CD14-positive monocyte (primary cell): ENCODE data around the gene MDP1. TPM values are rescaled to one million over a fixed set of nuclear protein-coding genes. Genes with fewer than 3 reads are reported as not detected.
"Not testable (repeated sequence)": the region's sequence is repeated elsewhere in the genome, so short reads cannot be mapped to it uniquely, and the experiment has no call there.

Experiments
- DNase-seq, 3 donors: peaks; one replicate each; pipeline ENCODE4 v3.0.0-alpha.2; 2011 to 2022
- H2AFZ ChIP-seq: 2 replicates; pipeline ENCODE4 v1.6.0; 2012; ENCODE audit warnings: mild to moderate bottlenecking, low read depth, low read length, inconsistent platforms; ENCODE audit not compliant: insufficient read depth, poor library complexity, severe bottlenecking
- H3K27ac ChIP-seq, 2 donors: 1 replicate in 1 of 2; 2 replicates in 1 of 2; pipeline ENCODE4 v1.5.1; 2012 to 2013; ENCODE audit warnings: low read length in 2 of 2, control low read depth in 1 of 2, inconsistent platforms in 1 of 2, low read depth in 1 of 2, mild to moderate bottlenecking in 1 of 2
- H3K27me3 ChIP-seq, 2 donors: one replicate each; pipeline versions ENCODE4 v1.6.0 to v1.6.1; 2011 to 2013; ENCODE audit warnings: low read length in 2 of 2; ENCODE audit not compliant: control insufficient read depth in 2 of 2, insufficient read depth in 2 of 2
- H3K36me3 ChIP-seq, 2 donors: replicated peaks in 1 of 2; 1 replicate in 1 of 2; 2 replicates in 1 of 2; pipeline versions ENCODE4 v1.5.1 to v1.6.1; 2012 to 2013; ENCODE audit warnings: low read length in 2 of 2, control low read depth in 1 of 2, inconsistent platforms in 1 of 2, mild to moderate bottlenecking in 1 of 2; ENCODE audit not compliant: insufficient read depth in 2 of 2, control insufficient read depth in 1 of 2
- H3K4me1 ChIP-seq, 2 donors: 1 replicate in 1 of 2; 2 replicates in 1 of 2; pipeline versions ENCODE4 v1.5.1 to v1.6.1; 2012 to 2013; ENCODE audit warnings: low read length in 2 of 2, control low read depth in 1 of 2, inconsistent platforms in 1 of 2, mild to moderate bottlenecking in 1 of 2, moderate library complexity in 1 of 2; ENCODE audit not compliant: insufficient read depth in 2 of 2, control insufficient read depth in 1 of 2
- H3K4me2 ChIP-seq: replicated peaks from 2 replicates; pipeline ENCODE3; 2012; ENCODE audit warnings: low read length, moderate library complexity, mild to moderate bottlenecking; ENCODE audit not compliant: poor library complexity, severe bottlenecking; ENCODE audit errors: extremely low read depth
- H3K4me3 ChIP-seq, 3 experiments: fragments of 200-600 bp in 1 of 3; sonication (generic) in 1 of 3; replicated peaks in 1 of 3; 1 replicate in 2 of 3; 2 replicates in 1 of 3; pipeline ENCODE4 v1.5.1; 2011 to 2013; ENCODE audit warnings: low read length in 3 of 3, mild to moderate bottlenecking in 3 of 3, control low read depth in 2 of 3, low read depth in 2 of 3, inconsistent platforms in 1 of 3, moderate library complexity in 1 of 3
- H3K79me2 ChIP-seq: 2 replicates; pipeline ENCODE4 v1.6.0; 2012; ENCODE audit warnings: mild to moderate bottlenecking, control low read depth, inconsistent platforms, low read length, moderate library complexity; ENCODE audit not compliant: insufficient read depth
- H3K9ac ChIP-seq: 2 replicates; pipeline ENCODE4 v1.6.0; 2017; ENCODE audit warnings: low read length, mild to moderate bottlenecking; ENCODE audit not compliant: insufficient read depth, poor library complexity, severe bottlenecking
- H3K9me3 ChIP-seq, 2 donors: replicated peaks in 1 of 2; 1 replicate in 1 of 2; 2 replicates in 1 of 2; pipeline versions ENCODE4 v1.5.1 to v1.6.1; 2012 to 2013; ENCODE audit warnings: low read length in 2 of 2, control low read depth in 1 of 2; ENCODE audit not compliant: control insufficient read depth in 1 of 2, insufficient read depth in 1 of 2
- H4K20me1 ChIP-seq: 2 replicates; pipeline ENCODE4 v1.6.0; 2012; ENCODE audit warnings: mild to moderate bottlenecking, low read length, control low read depth, moderate library complexity; ENCODE audit not compliant: insufficient read depth
- H3K27ac Mint-ChIP-seq, 7 donors: one replicate each; pipeline ENCODE4 v1.8.0; 2020; ENCODE audit warnings: mild to moderate bottlenecking in 7 of 7, mixed read lengths in 7 of 7, moderate library complexity in 6 of 7, inconsistent platforms in 2 of 7
- H3K27me3 Mint-ChIP-seq, 3 donors: one replicate each; pipeline ENCODE4 v1.8.0; 2021 to 2022; ENCODE audit warnings: low read depth in 3 of 3, mild to moderate bottlenecking in 3 of 3, mixed read lengths in 3 of 3, moderate library complexity in 3 of 3, inconsistent platforms in 1 of 3
- H3K36me3 Mint-ChIP-seq, 2 donors: one replicate each; pipeline ENCODE4 v1.8.0; 2020; ENCODE audit warnings: mixed read lengths in 2 of 2, inconsistent platforms in 1 of 2, mild to moderate bottlenecking in 1 of 2
- H3K4me1 Mint-ChIP-seq: one replicate; pipeline ENCODE4 v1.8.0; 2020; ENCODE audit warnings: mild to moderate bottlenecking, mixed read lengths
- H3K4me3 Mint-ChIP-seq, 2 donors: one replicate each; pipeline ENCODE4 v1.8.0; 2020; ENCODE audit warnings: mild to moderate bottlenecking in 2 of 2, mixed read lengths in 2 of 2, moderate library complexity in 1 of 2
- H3K9me3 Mint-ChIP-seq, 7 donors: one replicate each; pipeline ENCODE4 v1.8.0; 2020 to 2022; ENCODE audit warnings: mixed read lengths in 7 of 7, mild to moderate bottlenecking in 6 of 7, moderate library complexity in 6 of 7, inconsistent platforms in 2 of 7
- WGBS: methylation state at CpG from one replicate; pipeline ENCODE4 v1.1.5; 2013; ENCODE audit warnings: missing lambda C conversion rate; ENCODE audit not compliant: insufficient coverage; 5-methylcytosine and 5-hydroxymethylcytosine counted together
- intact Hi-C, 2 donors: fragments of 100-400 bp; cut with micrococcal nuclease; formaldehyde crosslinking; loops; one replicate each; pipeline versions ENCODE4 v1.15.0 to v1.15.1; 2023
- polyA plus RNA-seq, 3 donors: library from polyadenylated mRNA; depleted of rRNA in 1 of 3; unstranded in 2 of 3; stranded (reverse) in 1 of 3; fragments of 300-500 nt in 2 of 3; fragments of >200 nt in 1 of 3; fragmentation: Illumina TruSeq in 2 of 3; gene quantifications; 1 replicate in 2 of 3; 2 replicates in 1 of 3; pipeline ENCODE4 v1.2.3, GENCODE V29; 2012 to 2021
- TF ChIP-seq, protein P1 (sequence below): fragments of 200-600 bp; IDR thresholded peaks from one replicate; pipeline ENCODE4 v1.8.0; 2022; ENCODE audit warnings: antibody characterized with exemption, mild to moderate bottlenecking

The MDP1 gene
- polyA plus RNA-seq, 3 donors = 17.5 to 49.6 (median 37.5) TPM

DNA sequence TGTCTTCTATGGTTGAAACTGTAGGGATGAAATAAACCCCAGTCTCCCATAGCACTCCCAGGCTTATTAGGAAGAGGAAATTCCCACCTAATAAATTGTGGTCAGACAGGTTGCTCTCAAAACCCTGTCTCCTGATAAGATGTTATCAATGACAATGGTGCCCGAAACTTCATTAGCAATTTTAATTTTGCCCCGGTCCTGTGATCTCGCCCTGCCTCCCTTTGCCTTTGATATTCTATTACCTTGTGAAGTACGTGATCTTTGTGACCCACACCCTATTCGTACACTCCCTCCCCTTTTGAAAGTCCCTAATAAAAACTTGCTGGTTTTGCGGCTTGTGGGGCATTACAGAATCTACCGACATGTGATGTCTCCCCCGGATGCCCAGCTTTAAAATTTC is 13.3 kb downstream of the MDP1 start:
- H3K9ac ChIP-seq, intact Hi-C loops, DNase-seq, H3K9me3 ChIP-seq, H3K4me3 ChIP-seq, H3K4me2 ChIP-seq, H3K27ac Mint-ChIP-seq, H3K4me1 ChIP-seq, H3K27me3 ChIP-seq, H3K4me3 Mint-ChIP-seq, H3K27me3 Mint-ChIP-seq, H2AFZ ChIP-seq, H3K27ac ChIP-seq: not testable (repeated sequence)
- Histone ChIP-seq H3K36me3 (peaks cover 32 to 59% of the 10 kb centered on the region in 2 donors), H3K79me2 (peaks cover 20% of the 10 kb centered on the region), H4K20me1 (peaks cover 26% of the 10 kb centered on the region)
- 100% methylated on average over 8 of the region's 8 CpGs for WGBS
- Mint-ChIP-seq H3K36me3 (peaks cover 64 to 81% of the 10 kb centered on the region in 2 donors), H3K4me1 (peaks cover 12% of the 10 kb centered on the region), H3K9me3 (peaks cover 6 to 23% (median 15%) of the 10 kb centered on the region in 7 donors)

DNA sequence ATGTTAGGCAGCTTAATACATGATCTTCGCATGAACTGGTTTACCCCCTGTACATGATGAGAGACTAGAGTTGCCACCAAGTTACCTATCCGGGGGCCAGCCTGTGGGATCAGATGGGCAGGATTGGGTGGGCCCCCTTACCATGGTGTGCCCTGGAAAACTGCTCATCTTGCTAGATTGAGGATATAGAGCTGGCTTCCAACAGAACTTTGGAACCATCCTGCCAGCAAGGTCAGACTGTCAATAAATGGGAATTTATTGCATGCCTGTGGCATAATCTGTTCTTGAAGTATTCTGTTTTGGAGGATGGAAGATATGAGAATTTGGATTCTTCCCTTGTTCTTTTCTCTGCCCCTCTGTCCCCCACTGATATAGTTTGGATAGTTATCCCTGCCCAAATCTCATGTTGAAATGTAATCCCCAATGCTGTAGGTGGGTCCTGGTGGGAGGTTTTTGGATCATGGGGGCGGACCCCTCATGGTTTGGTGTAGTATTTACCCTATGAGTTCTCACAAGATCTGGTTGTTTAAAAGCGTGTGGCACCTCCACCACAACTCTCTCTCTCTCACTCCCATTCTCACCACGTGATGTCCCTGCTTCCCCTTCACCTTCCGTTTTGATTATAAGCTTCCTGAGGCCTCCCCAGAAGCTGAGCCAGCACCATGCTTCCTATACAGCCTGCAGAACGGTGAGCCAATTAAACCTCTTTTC is 16.9 kb downstream of the MDP1 start:
- DNase-seq = no peak
- Histone ChIP-seq H2AFZ (no peak overlapping the region), H3K79me2 (peaks cover 50% of the 10 kb centered on the region), H3K4me3 (no peak overlapping the region), H3K9me3 (peaks cover 0 to 9% of the 10 kb centered on the region in 2 donors), H3K36me3 (peaks cover 8 to 26% of the 10 kb centered on the region in 2 donors), H3K9ac (no peak overlapping the region), H4K20me1 (no peaks in the 10 kb centered on the region), H3K4me1 (peaks cover 23 to 30% of the 10 kb centered on the region in 2 donors), H3K27me3 (no peaks in the 10 kb centered on the region), H3K27ac (no peak overlapping the region), H3K4me2 (no peak overlapping the region)
- WGBS = 57% methylated on average over 4 of the region's 7 CpGs
- H3K9me3 Mint-ChIP-seq = peaks cover 6 to 23% (median 15%) of the 10 kb centered on the region in 7 donors
- TF ChIP-seq, protein P1, sequence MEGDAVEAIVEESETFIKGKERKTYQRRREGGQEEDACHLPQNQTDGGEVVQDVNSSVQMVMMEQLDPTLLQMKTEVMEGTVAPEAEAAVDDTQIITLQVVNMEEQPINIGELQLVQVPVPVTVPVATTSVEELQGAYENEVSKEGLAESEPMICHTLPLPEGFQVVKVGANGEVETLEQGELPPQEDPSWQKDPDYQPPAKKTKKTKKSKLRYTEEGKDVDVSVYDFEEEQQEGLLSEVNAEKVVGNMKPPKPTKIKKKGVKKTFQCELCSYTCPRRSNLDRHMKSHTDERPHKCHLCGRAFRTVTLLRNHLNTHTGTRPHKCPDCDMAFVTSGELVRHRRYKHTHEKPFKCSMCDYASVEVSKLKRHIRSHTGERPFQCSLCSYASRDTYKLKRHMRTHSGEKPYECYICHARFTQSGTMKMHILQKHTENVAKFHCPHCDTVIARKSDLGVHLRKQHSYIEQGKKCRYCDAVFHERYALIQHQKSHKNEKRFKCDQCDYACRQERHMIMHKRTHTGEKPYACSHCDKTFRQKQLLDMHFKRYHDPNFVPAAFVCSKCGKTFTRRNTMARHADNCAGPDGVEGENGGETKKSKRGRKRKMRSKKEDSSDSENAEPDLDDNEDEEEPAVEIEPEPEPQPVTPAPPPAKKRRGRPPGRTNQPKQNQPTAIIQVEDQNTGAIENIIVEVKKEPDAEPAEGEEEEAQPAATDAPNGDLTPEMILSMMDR = no peak
- peaks cover 33% of the 10 kb centered on the region for H3K4me1 Mint-ChIP-seq
- no peak overlapping the region for H3K4me3 Mint-ChIP-seq
- intact Hi-C loops = loop anchor here (5.0 kb wide), 1 partner anchor 33 kb away; the partner anchor contains the start of genes GMPR2 (in 2 of the 2) and NEDD8 (in 2 of the 2)
- H3K36me3 Mint-ChIP-seq = peaks cover 34 to 53% of the 10 kb centered on the region in 2 donors
- H3K27ac Mint-ChIP-seq = peak overlapping the region in 3 of 7 donors; percentile 22 to 61 (median 54)
- H3K27me3 Mint-ChIP-seq = no peaks in the 10 kb centered on the region
